ENCODE measurements around the gene PHRF1.

The PHRF1 gene

GRCh38 chr11:575996-576768, at the start of gene PHRF1:
PHRF1 (plus strand) TSS chr11:576470; CDS start chr11:581513, 5,043 bp downstream.
- DNase-seq (ENCODE audit: low read depth, low spot score), result peak; percentile 91

GRCh38 chr11:528166-528814, 48.0 kb upstream of the PHRF1 start:
- DNase-seq (ENCODE audit: low read depth, low spot score), result no peak

- no peak for DNase-seq (ENCODE audit: low read depth, low spot score)
Measured at GRCh38 chr11:528815-529727, 47.2 kb upstream of the PHRF1 start.

GRCh38 chr11:529728-530411, 46.4 kb upstream of the PHRF1 start:
- no peak for DNase-seq (ENCODE audit: low read depth, low spot score)

- no peak for DNase-seq (ENCODE audit: low read depth, low spot score)
Measured at GRCh38 chr11:530960-531831, 45.1 kb upstream of the PHRF1 start.

- no peak for DNase-seq (ENCODE audit: low read depth, low spot score)
Measured at GRCh38 chr11:531919-532526, 44.2 kb upstream of the PHRF1 start.

GRCh38 chr11:532527-532985, 43.7 kb upstream of the PHRF1 start:
- DNase-seq (ENCODE audit: low read depth, low spot score), result no peak

GRCh38 chr11:532986-533585, 43.2 kb upstream of the PHRF1 start:
- no peak for DNase-seq (ENCODE audit: low read depth, low spot score)

GRCh38 chr11:533586-534395, 42.5 kb upstream of the PHRF1 start:
- DNase-seq (ENCODE audit: low read depth, low spot score), result no peak

GRCh38 chr11:534396-535209, 41.7 kb upstream of the PHRF1 start:
- no peak for DNase-seq (ENCODE audit: low read depth, low spot score)

GRCh38 chr11:535210-535518, 41.1 kb upstream of the PHRF1 start:
- DNase-seq (ENCODE audit: low read depth, low spot score), result no peak

- peak; percentile 89 for DNase-seq (ENCODE audit: low read depth, low spot score)
Measured at GRCh38 chr11:535519-536454, 40.5 kb upstream of the PHRF1 start, which contains the start of gene HRAS. HRAS (minus strand) TSS chr11:535576.

- peak; percentile 84 for DNase-seq (ENCODE audit: low read depth, low spot score)
Measured at GRCh38 chr11:536841-537621, 39.2 kb upstream of the PHRF1 start, which contains the start of gene LRRC56. LRRC56 (plus strand) TSS chr11:537527; CDS start chr11:540685, 3,158 bp downstream.

- no peak for DNase-seq (ENCODE audit: low read depth, low spot score)
Measured at GRCh38 chr11:537622-538430, 38.4 kb upstream of the PHRF1 start.

GRCh38 chr11:538431-539051, 37.7 kb upstream of the PHRF1 start:
- no peak for DNase-seq (ENCODE audit: low read depth, low spot score)
